CD4-positive, CD25-positive, alpha-beta regulatory T cell (primary cell): ENCODE results near the gene CHN1. TPM values are rescaled to one million over a fixed set of nuclear protein-coding genes. Genes with fewer than 3 reads are reported as not detected.

Experiments
- ATAC-seq, 2 donors: fragments of 150-1000 bp; cut with Tn5 transposase; one replicate each; pipeline ENCODE4 v1.10.0; 2021; ENCODE audit warnings: low read depth in 2 of 2, moderate number of reproducible peaks in 2 of 2, moderate library complexity in 1 of 2
- DNase-seq, 3 donors: peaks; one replicate each; pipeline versions ENCODE4 v3.0.0 to v3.0.0-alpha.2; 2012 to 2022; ENCODE audit warnings: mixed read lengths in 1 of 3
- H3K27ac ChIP-seq: one replicate; pipeline ENCODE4 v1.7.0; 2013; ENCODE audit warnings: mild to moderate bottlenecking, low read length; ENCODE audit not compliant: insufficient read depth, poor library complexity, severe bottlenecking
- H3K27me3 ChIP-seq: one replicate; pipeline ENCODE4 v1.7.0; 2013; ENCODE audit warnings: low read length; ENCODE audit not compliant: control insufficient read depth, insufficient read depth
- H3K36me3 ChIP-seq: one replicate; pipeline ENCODE4 v1.7.0; 2013; ENCODE audit warnings: mild to moderate bottlenecking, low read length, moderate library complexity; ENCODE audit not compliant: control insufficient read depth, insufficient read depth
- H3K4me1 ChIP-seq: 2 replicates; pipeline ENCODE4 v1.7.0; 2013; ENCODE audit warnings: mild to moderate bottlenecking, low read length; ENCODE audit not compliant: insufficient read depth, control insufficient read depth, poor library complexity, severe bottlenecking
- H3K4me3 ChIP-seq: one replicate; pipeline ENCODE4 v1.7.0; 2013; ENCODE audit warnings: low read depth, mild to moderate bottlenecking, low read length, moderate library complexity
- H3K9me3 ChIP-seq, 2 experiments: 1 replicate in 1 of 2; 2 replicates in 1 of 2; pipeline ENCODE4 v1.7.0; 2013; ENCODE audit warnings: low read length in 2 of 2, mild to moderate bottlenecking in 1 of 2, moderate library complexity in 1 of 2; ENCODE audit not compliant: control insufficient read depth in 2 of 2
- H3K27ac Mint-ChIP-seq, 3 donors: one replicate each; pipeline ENCODE4 v1.8.0; 2020 to 2022; ENCODE audit warnings: mild to moderate bottlenecking in 3 of 3, mixed read lengths in 3 of 3, moderate library complexity in 2 of 3
- H3K27me3 Mint-ChIP-seq: one replicate; pipeline ENCODE4 v1.8.0; 2022; ENCODE audit warnings: mild to moderate bottlenecking, mixed read lengths
- H3K36me3 Mint-ChIP-seq: one replicate; pipeline ENCODE4 v1.8.0; 2020; ENCODE audit warnings: mixed read lengths
- H3K4me1 Mint-ChIP-seq, 4 donors: one replicate each; pipeline ENCODE4 v1.8.0; 2020 to 2022; ENCODE audit warnings: mixed read lengths in 4 of 4, mild to moderate bottlenecking in 1 of 4
- H3K4me3 Mint-ChIP-seq, 4 donors: one replicate each; pipeline ENCODE4 v1.8.0; 2020 to 2022; ENCODE audit warnings: mild to moderate bottlenecking in 4 of 4, mixed read lengths in 4 of 4, moderate library complexity in 3 of 4
- H3K9me3 Mint-ChIP-seq, 7 donors: one replicate each; pipeline ENCODE4 v1.8.0; 2020 to 2022; ENCODE audit warnings: mixed read lengths in 7 of 7, mild to moderate bottlenecking in 3 of 7, moderate library complexity in 2 of 7
- polyA plus RNA-seq, 4 donors: library from polyadenylated mRNA; unstranded; fragments of 300-500 nt; fragmentation: Illumina TruSeq; gene quantifications; one replicate each; pipeline ENCODE4 v1.2.3, GENCODE V29; 2021
- total RNA-seq: library from RNA; stranded (reverse); gene quantifications from one replicate; pipeline ENCODE4 v1.2.3, GENCODE V29; 2022

CHN1 gene
- total and polyA plus RNA-seq, 5 donors from 2014 or later = 6.6 to 17.9 (median 12.0) TPM

- ATAC-seq (peak; percentile 81 to 85), DNase-seq (peak; percentile 60 to 85 (median 85))
- peak overlapping the region; percentile 44 to 78 (median 53) for H3K4me3 Mint-ChIP-seq
- Histone ChIP-seq H3K27ac (peak overlapping the region; percentile 62), H3K4me1 (peaks cover 42% of the 10 kb centered on the region), H3K36me3 (no peaks in the 10 kb centered on the region), H3K27me3 (no peaks in the 10 kb centered on the region), H3K9me3 (no peaks in the 10 kb centered on the region), H3K4me3 (peak overlapping the region; percentile 7)
- no peaks in the 10 kb centered on the region for H3K27me3 Mint-ChIP-seq
- peaks cover 9 to 59% (median 29%) of the 10 kb centered on the region in 4 donors for H3K4me1 Mint-ChIP-seq
- no peaks in the 10 kb centered on the region for H3K9me3 Mint-ChIP-seq
- H3K27ac Mint-ChIP-seq = peak overlapping the region; percentile 60 to 99 (median 97)
- no peaks in the 10 kb centered on the region for H3K36me3 Mint-ChIP-seq
Measured at GRCh38 chr2:174778085-174778981, 226.8 kb downstream of the CHN1 start.

DNA sequence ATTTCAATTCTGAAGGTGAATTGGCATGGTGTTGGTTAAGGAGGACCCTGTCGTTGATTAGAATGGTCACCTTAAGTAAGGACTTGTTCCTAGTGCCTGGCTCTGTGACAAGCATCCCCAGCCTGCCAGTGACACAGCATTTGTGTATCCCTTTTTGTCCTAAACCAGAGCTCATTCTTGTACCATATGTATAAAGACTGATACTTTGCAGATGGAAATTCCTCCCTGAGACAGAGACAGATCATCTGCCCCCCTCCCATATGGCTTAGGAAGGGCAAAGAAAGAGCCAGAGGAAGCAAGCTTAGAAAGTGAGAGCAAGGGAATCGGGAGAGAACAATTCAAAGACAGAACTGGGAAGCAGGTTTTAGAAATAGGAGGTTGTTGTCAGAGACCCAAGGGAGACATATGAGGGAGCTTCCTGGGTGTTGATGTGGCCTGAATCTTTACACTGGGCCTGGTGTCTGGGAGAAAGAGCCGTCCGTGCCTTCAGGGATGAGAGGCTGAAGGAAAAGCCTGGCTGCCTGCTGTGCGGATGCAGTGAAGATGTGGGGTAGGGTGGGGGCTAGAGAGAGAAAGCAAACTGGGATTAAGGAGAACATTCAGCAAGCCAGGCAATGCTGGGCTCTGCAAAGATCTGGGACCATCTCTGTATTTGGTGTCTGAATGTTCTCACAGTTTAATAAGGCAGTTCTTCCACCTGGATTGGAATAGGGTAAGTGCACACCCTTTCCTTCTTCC is 227.7 kb downstream of the CHN1 start:
- Mint-ChIP-seq H3K4me3 (peak overlapping the region in 3 of 4 donors; percentile 48 to 78 (median 62)), H3K27me3 (no peaks in the 10 kb centered on the region), H3K4me1 (peaks cover 9 to 57% (median 29%) of the 10 kb centered on the region in 4 donors), H3K9me3 (no peaks in the 10 kb centered on the region), H3K27ac (peak overlapping the region in 2 of 3 donors; percentile 97 to 99), H3K36me3 (no peaks in the 10 kb centered on the region)
- Histone ChIP-seq H3K4me1 (peaks cover 42% of the 10 kb centered on the region), H3K27me3 (no peaks in the 10 kb centered on the region), H3K4me3 (no peak overlapping the region), H3K9me3 (no peaks in the 10 kb centered on the region), H3K27ac (peak overlapping the region; percentile 37), H3K36me3 (no peaks in the 10 kb centered on the region)
- DNase-seq = no peak
- no peak for ATAC-seq

- H3K36me3 ChIP-seq = no peaks in the 10 kb centered on the region
- no peaks in the 10 kb centered on the region for H3K9me3 ChIP-seq
- Mint-ChIP-seq H3K9me3 (no peaks in the 10 kb centered on the region), H3K27ac (peak overlapping the region in 2 of 3 donors; percentile 97 to 99), H3K4me3 (no peak overlapping the region), H3K36me3 (no peaks in the 10 kb centered on the region), H3K27me3 (no peaks in the 10 kb centered on the region), H3K4me1 (peaks cover 9 to 62% (median 29%) of the 10 kb centered on the region in 4 donors)
- no peak for ATAC-seq
- no peaks in the 10 kb centered on the region for H3K27me3 ChIP-seq
- DNase-seq = no peak
- peaks cover 42% of the 10 kb centered on the region for H3K4me1 ChIP-seq
- H3K27ac ChIP-seq = no peak overlapping the region
- H3K4me3 ChIP-seq = no peak overlapping the region
Measured at GRCh38 chr2:174776675-174777074, 228.5 kb downstream of the CHN1 start.

GRCh38 chr2:174776223-174776622 is 229.0 kb downstream of the CHN1 start:
- ATAC-seq (no peak), DNase-seq (no peak)
- peaks cover 42% of the 10 kb centered on the region for H3K4me1 ChIP-seq
- Mint-ChIP-seq H3K36me3 (no peaks in the 10 kb centered on the region), H3K9me3 (no peaks in the 10 kb centered on the region), H3K27me3 (no peaks in the 10 kb centered on the region), H3K4me3 (no peak overlapping the region), H3K4me1 (peaks cover 9 to 62% (median 29%) of the 10 kb centered on the region in 4 donors), H3K27ac (peak overlapping the region in 2 of 3 donors; percentile 86 to 97)
- H3K4me3 ChIP-seq = no peak overlapping the region
- no peak overlapping the region for H3K27ac ChIP-seq
- no peaks in the 10 kb centered on the region for H3K9me3 ChIP-seq
- H3K27me3 ChIP-seq = no peaks in the 10 kb centered on the region
- no peaks in the 10 kb centered on the region for H3K36me3 ChIP-seq

DNA sequence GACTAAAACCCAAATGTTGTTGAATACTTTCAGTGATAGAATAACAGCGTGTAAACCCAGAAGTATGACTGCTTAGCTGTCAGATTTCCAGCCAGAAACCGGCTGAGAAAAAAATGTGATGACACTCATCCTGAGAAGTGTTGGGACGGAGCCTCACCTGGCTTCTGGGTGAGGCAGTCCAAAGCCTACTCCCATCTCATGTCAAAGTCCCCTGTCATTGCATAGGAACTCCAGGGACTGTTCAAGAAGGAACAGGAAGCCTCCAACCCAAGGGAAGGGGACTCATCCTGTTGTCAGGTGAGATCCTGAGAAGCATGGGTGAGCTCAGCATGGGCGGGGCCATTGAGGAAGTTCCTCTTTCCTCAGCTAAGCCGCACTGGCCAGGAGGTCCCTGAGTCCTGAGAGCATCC is 229.6 kb downstream of the CHN1 start:
- H3K4me1 Mint-ChIP-seq = peaks cover 9 to 60% (median 29%) of the 10 kb centered on the region in 4 donors
- Histone ChIP-seq H3K36me3 (no peaks in the 10 kb centered on the region), H3K9me3 (no peaks in the 10 kb centered on the region), H3K27me3 (no peaks in the 10 kb centered on the region), H3K4me3 (no peak overlapping the region), H3K4me1 (peaks cover 42% of the 10 kb centered on the region), H3K27ac (no peak overlapping the region)
- ATAC-seq (no peak), DNase-seq (no peak)
- H3K36me3 Mint-ChIP-seq = no peaks in the 10 kb centered on the region
- peak overlapping the region in 1 of 3 donors; percentile 97 for H3K27ac Mint-ChIP-seq
- H3K27me3 Mint-ChIP-seq = no peaks in the 10 kb centered on the region
- no peak overlapping the region for H3K4me3 Mint-ChIP-seq
- H3K9me3 Mint-ChIP-seq = no peaks in the 10 kb centered on the region

- no peaks in the 10 kb centered on the region for H3K9me3 Mint-ChIP-seq
- H3K9me3 ChIP-seq = no peaks in the 10 kb centered on the region
- DNase-seq = no peak
- no peaks in the 10 kb centered on the region for H3K27me3 Mint-ChIP-seq
- peaks cover 9 to 53% (median 26%) of the 10 kb centered on the region in 4 donors for H3K4me1 Mint-ChIP-seq
- no peak overlapping the region for H3K27ac ChIP-seq
- H3K27me3 ChIP-seq = no peaks in the 10 kb centered on the region
- no peaks in the 10 kb centered on the region for H3K36me3 ChIP-seq
- H3K36me3 Mint-ChIP-seq = no peaks in the 10 kb centered on the region
- no peak overlapping the region for H3K4me3 Mint-ChIP-seq
- ATAC-seq = no peak
- peaks cover 36% of the 10 kb centered on the region for H3K4me1 ChIP-seq
- peak overlapping the region in 2 of 3 donors; percentile 4 to 45 for H3K27ac Mint-ChIP-seq
- H3K4me3 ChIP-seq = no peak overlapping the region
Measured at GRCh38 chr2:174774886-174775285, 230.3 kb downstream of the CHN1 start.

- peak overlapping the region in 1 of 3 donors; percentile 21 for H3K27ac Mint-ChIP-seq
- H3K9me3 ChIP-seq = no peaks in the 10 kb centered on the region
- ATAC-seq = no peak
Measured at GRCh38 chr2:174773215-174773614, 232.0 kb downstream of the CHN1 start.

More at GRCh38 chr2:174773215-174773614, 232.0 kb downstream of the CHN1 start:
- DNase-seq = no peak
- peaks cover 20% of the 10 kb centered on the region for H3K4me1 ChIP-seq
- H3K27ac ChIP-seq = no peak overlapping the region
- H3K4me1 Mint-ChIP-seq = peaks cover 1 to 37% (median 13%) of the 10 kb centered on the region in 4 donors
- peaks cover 0 to 4% (median 0%) of the 10 kb centered on the region in 7 donors for H3K9me3 Mint-ChIP-seq
- no peak overlapping the region for H3K4me3 Mint-ChIP-seq
- no peaks in the 10 kb centered on the region for H3K36me3 Mint-ChIP-seq
- H3K4me3 ChIP-seq = no peak overlapping the region
- no peaks in the 10 kb centered on the region for H3K27me3 ChIP-seq
- no peaks in the 10 kb centered on the region for H3K36me3 ChIP-seq
- peaks cover 5% of the 10 kb centered on the region for H3K27me3 Mint-ChIP-seq
